ENCODE data around the gene CYB5D1.

DNA sequence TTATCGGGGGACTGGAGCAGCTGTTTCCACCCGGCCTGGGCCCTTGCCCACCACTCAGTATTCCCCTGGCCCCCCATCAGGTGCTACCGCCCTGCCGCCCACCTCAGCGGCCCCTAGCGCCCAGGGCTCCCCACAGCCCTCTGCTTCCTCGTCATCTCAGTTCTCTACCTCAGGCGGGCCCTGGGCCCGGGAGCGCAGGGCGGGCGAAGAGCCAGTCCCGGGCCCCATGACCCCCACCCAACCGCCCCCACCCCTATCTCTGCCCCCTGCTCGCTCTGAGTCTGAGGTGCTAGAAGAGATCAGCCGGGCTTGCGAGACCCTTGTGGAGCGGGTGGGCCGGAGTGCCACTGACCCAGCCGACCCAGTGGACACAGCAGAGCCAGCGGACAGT, 9.1 kb upstream of the CYB5D1 start:
- TF ChIP-seq, protein P1, sequence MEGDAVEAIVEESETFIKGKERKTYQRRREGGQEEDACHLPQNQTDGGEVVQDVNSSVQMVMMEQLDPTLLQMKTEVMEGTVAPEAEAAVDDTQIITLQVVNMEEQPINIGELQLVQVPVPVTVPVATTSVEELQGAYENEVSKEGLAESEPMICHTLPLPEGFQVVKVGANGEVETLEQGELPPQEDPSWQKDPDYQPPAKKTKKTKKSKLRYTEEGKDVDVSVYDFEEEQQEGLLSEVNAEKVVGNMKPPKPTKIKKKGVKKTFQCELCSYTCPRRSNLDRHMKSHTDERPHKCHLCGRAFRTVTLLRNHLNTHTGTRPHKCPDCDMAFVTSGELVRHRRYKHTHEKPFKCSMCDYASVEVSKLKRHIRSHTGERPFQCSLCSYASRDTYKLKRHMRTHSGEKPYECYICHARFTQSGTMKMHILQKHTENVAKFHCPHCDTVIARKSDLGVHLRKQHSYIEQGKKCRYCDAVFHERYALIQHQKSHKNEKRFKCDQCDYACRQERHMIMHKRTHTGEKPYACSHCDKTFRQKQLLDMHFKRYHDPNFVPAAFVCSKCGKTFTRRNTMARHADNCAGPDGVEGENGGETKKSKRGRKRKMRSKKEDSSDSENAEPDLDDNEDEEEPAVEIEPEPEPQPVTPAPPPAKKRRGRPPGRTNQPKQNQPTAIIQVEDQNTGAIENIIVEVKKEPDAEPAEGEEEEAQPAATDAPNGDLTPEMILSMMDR (IDR thresholded peaks at IDR 0.05 in 4 of 5, conservative IDR thresholded peaks at IDR 0.05 in 1 of 5) = no peak
- TF ChIP-seq POLR2A (IDR thresholded peaks at IDR 0.05) = no peak
